Gastrocnemius medialis (tissue), 4 donors: Measurements from ENCODE around the gene CEBPB.

Experiments
- POLR2A ChIP-seq, 2 donors: fragments of 450-650 bp; IDR thresholded peaks; one replicate each; pipeline ENCODE4 v1.6.1; 2017; ENCODE audit warnings: antibody characterized with exemption in 2 of 2, mild to moderate bottlenecking in 2 of 2, moderate library complexity in 2 of 2
- TF ChIP-seq, protein P1 (sequence below), 5 experiments: fragments of 450-650 bp in 3 of 5; fragments of 200-600 bp in 2 of 5; sonication (generic) in 2 of 5; IDR thresholded peaks in 4 of 5; conservative IDR thresholded peaks in 1 of 5; 1 replicate in 4 of 5; 2 replicates in 1 of 5; pipeline ENCODE4 v1.5.1; 2016 to 2019; ENCODE audit warnings: antibody characterized with exemption in 5 of 5, mild to moderate bottlenecking in 3 of 5, moderate library complexity in 3 of 5

DNA sequence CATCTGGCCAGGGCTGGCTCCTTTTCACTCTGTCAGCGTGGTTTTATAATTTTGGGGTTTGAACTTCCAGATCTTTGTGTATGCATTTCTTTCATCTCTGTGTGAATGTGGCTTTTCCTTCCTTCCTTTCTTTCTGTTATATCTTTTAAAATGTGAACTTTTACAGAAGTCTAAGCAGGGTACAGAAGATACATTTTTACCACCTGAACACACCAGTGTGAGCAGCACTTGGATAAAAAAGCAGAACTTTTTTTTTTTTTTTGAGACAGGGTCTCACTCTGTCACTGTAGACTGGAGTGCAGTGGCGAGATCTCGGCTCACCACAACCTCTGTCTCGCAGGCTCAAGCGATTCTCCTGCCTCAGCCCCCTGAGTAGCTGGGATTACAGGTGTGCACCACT is 20.5 kb downstream of the CEBPB start:
- TF ChIP-seq, protein P1, sequence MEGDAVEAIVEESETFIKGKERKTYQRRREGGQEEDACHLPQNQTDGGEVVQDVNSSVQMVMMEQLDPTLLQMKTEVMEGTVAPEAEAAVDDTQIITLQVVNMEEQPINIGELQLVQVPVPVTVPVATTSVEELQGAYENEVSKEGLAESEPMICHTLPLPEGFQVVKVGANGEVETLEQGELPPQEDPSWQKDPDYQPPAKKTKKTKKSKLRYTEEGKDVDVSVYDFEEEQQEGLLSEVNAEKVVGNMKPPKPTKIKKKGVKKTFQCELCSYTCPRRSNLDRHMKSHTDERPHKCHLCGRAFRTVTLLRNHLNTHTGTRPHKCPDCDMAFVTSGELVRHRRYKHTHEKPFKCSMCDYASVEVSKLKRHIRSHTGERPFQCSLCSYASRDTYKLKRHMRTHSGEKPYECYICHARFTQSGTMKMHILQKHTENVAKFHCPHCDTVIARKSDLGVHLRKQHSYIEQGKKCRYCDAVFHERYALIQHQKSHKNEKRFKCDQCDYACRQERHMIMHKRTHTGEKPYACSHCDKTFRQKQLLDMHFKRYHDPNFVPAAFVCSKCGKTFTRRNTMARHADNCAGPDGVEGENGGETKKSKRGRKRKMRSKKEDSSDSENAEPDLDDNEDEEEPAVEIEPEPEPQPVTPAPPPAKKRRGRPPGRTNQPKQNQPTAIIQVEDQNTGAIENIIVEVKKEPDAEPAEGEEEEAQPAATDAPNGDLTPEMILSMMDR (IDR thresholded peaks at IDR 0.05 in 4 of 5, conservative IDR thresholded peaks at IDR 0.05 in 1 of 5) = no peak
- no peak for TF ChIP-seq POLR2A (IDR thresholded peaks at IDR 0.05)
